ENCODE results near the gene COMMD10.

The COMMD10 gene

DNA sequence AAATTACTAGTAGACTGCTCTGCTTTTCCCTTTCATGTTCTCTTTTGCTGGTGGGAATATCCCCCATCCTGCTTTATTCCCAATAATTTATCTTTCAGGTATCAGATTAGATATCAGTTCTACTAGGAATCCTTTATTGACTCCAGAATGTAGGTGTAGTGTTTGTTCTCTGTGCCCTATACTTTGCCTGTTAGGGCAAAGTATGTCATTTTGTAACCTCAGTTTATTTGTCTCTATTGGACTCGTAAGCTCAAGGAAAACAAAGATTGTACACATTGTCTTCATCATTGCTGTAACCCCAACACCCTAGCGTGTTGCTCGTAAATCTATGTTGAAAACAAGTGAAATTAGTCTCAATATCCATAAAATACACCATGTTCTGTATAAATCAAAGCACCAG is 190.5 kb downstream of the COMMD10 start:
- TF ChIP-seq, protein P1, sequence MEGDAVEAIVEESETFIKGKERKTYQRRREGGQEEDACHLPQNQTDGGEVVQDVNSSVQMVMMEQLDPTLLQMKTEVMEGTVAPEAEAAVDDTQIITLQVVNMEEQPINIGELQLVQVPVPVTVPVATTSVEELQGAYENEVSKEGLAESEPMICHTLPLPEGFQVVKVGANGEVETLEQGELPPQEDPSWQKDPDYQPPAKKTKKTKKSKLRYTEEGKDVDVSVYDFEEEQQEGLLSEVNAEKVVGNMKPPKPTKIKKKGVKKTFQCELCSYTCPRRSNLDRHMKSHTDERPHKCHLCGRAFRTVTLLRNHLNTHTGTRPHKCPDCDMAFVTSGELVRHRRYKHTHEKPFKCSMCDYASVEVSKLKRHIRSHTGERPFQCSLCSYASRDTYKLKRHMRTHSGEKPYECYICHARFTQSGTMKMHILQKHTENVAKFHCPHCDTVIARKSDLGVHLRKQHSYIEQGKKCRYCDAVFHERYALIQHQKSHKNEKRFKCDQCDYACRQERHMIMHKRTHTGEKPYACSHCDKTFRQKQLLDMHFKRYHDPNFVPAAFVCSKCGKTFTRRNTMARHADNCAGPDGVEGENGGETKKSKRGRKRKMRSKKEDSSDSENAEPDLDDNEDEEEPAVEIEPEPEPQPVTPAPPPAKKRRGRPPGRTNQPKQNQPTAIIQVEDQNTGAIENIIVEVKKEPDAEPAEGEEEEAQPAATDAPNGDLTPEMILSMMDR (IDR thresholded peaks at IDR 0.05) = no peak
- Histone ChIP-seq H3K36me3 (no peaks in the 10 kb centered on the region), H3K9me3 (peaks cover 11% of the 10 kb centered on the region), H3K27ac (no peak overlapping the region), H3K27me3 (no peaks in the 10 kb centered on the region), H3K4me3 (ENCODE audit: low read depth in 1 of 2, low read length in 1 of 2) (no peak overlapping the region), H3K4me1 (ENCODE audit: control insufficient read depth in 1 of 2, insufficient read depth in 1 of 2, low read depth in 1 of 2, low read length in 1 of 2) (peaks cover 6 to 17% of the 10 kb centered on the region in 2 experiments)

DNA sequence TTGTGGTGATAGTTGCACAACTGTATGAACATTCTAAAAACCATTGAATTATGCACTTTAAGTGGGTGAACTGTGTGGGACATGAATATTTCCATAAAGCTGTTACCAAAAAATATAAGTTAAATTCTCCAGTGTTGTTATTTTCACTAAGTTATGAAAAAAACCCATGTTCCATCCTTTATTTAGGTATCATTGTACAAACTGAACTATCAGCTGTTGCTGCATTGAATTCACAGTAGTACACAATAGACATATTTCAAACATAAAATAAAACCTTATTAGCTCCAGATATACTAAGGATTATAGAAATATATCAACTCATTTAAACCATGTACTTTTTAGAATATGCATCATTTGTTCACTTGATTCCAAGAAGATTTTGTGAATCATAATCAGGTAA is 192.1 kb downstream of the COMMD10 start:
- peaks cover 0 to 18% of the 10 kb centered on the region in 2 experiments for H3K4me1 ChIP-seq (ENCODE audit: control insufficient read depth in 1 of 2, insufficient read depth in 1 of 2, low read depth in 1 of 2, low read length in 1 of 2)
- H3K9me3 ChIP-seq = peaks cover 11% of the 10 kb centered on the region
- TF ChIP-seq, protein P1 (IDR thresholded peaks at IDR 0.05) = no peak
- H3K36me3 ChIP-seq = no peaks in the 10 kb centered on the region
- no peak overlapping the region for H3K27ac ChIP-seq
- H3K4me3 ChIP-seq (ENCODE audit: low read depth in 1 of 2, low read length in 1 of 2) = no peak overlapping the region
- H3K27me3 ChIP-seq = no peaks in the 10 kb centered on the region

DNA sequence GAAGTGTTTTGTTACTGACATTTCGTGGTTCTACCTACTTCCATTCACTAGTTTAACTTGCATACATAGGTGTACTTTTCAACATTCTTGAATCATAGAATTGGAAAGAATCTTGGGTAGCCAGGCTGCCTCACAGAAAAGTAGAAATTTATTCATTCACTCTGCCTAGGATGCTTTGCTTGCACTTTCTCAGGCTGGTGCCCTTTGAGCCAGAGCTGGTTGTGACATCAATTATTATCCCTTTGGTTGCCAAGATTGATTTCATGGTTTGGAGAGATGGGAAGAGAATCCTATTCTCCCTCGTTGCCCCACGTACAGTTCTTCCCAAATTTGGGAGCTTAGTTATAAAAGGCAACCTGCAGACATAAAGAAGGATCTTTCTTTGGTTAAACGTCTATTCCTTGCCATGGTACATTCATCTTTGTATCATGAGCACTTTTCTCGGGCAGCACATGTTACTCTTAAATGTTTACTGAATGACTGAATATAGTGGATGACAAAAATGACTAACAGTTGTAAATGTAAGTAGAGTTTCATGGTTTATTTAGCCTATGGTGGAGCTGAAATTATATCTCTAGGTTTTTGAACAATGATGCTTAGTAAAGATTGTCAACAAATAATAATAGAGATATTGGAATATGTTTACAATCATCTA is 195.5 kb downstream of the COMMD10 start:
- Histone ChIP-seq H3K9me3 (peaks cover 11% of the 10 kb centered on the region), H3K27ac (peak overlapping the region; percentile 54), H3K4me3 (ENCODE audit: low read depth in 1 of 2, low read length in 1 of 2) (no peak overlapping the region), H3K4me1 (ENCODE audit: control insufficient read depth in 1 of 2, insufficient read depth in 1 of 2, low read depth in 1 of 2, low read length in 1 of 2) (peaks cover 0 to 11% of the 10 kb centered on the region in 2 experiments), H3K36me3 (no peaks in the 10 kb centered on the region), H3K27me3 (no peaks in the 10 kb centered on the region)
- TF ChIP-seq, protein P1 (IDR thresholded peaks at IDR 0.05) = no peak

DNA sequence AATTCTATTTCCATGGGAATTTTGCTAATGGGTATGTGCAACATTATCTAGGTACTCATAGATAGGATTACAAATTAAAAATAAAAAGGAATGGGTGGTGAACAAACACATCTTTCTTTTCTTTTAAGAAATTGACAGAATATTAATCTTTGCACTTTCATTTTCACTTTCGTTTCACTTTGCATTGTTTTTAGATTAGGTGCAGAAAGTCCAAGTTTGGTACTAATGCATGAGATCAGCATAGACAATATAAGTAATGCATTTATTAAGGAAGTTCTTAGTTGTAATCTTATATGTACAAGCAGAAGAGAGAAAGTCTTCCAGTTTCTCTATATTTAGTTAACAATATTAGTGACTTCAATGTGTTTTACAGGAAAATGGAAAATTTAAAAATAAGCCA is 196.5 kb downstream of the COMMD10 start:
- Histone ChIP-seq H3K36me3 (no peaks in the 10 kb centered on the region), H3K27me3 (no peaks in the 10 kb centered on the region), H3K9me3 (peaks cover 11% of the 10 kb centered on the region), H3K27ac (peak overlapping the region; percentile 54), H3K4me1 (ENCODE audit: control insufficient read depth in 1 of 2, insufficient read depth in 1 of 2, low read depth in 1 of 2, low read length in 1 of 2) (peaks cover 0 to 11% of the 10 kb centered on the region in 2 experiments), H3K4me3 (ENCODE audit: low read depth in 1 of 2, low read length in 1 of 2) (peak overlapping the region in 1 of 2 experiments; percentile 38)
- TF ChIP-seq, protein P1 (IDR thresholded peaks at IDR 0.05) = no peak

- Histone ChIP-seq H3K4me1 (ENCODE audit: control insufficient read depth in 1 of 2, insufficient read depth in 1 of 2, low read depth in 1 of 2, low read length in 1 of 2) (peaks cover 6 to 9% of the 10 kb centered on the region in 2 experiments), H3K36me3 (no peaks in the 10 kb centered on the region), H3K27me3 (no peaks in the 10 kb centered on the region), H3K4me3 (ENCODE audit: low read depth in 1 of 2, low read length in 1 of 2) (no peak overlapping the region), H3K9me3 (no peaks in the 10 kb centered on the region), H3K27ac (no peak overlapping the region)
- TF ChIP-seq, protein P1 (IDR thresholded peaks at IDR 0.05) = no peak
These were observed 203.7 kb downstream of the COMMD10 start for GRCh38 chr5:116288524-116288923.

Measured in neutrophil (primary cell).